ENCODE data around the gene SLC38A9. TPM values are rescaled to one million over a fixed set of nuclear protein-coding genes. Genes with fewer than 3 reads are reported as not detected.
A peak's percentile ranks its signal among the peaks of the same experiment; 100 is the strongest.
"Not testable (repeated sequence)": the region's sequence is repeated elsewhere in the genome, so short reads cannot be mapped to it uniquely, and the experiment has no call there.

The SLC38A9 gene
- total RNA-seq = 101 TPM

- DNase-seq = peak; percentile 94
These were observed at the start of gene SLC38A9 for GRCh38 chr5:55712023-55712859. TSS of gene SLC38A9 (minus strand) at chr5:55712324. CDS start at chr5:55697958, 14,366 bp downstream.

DNA sequence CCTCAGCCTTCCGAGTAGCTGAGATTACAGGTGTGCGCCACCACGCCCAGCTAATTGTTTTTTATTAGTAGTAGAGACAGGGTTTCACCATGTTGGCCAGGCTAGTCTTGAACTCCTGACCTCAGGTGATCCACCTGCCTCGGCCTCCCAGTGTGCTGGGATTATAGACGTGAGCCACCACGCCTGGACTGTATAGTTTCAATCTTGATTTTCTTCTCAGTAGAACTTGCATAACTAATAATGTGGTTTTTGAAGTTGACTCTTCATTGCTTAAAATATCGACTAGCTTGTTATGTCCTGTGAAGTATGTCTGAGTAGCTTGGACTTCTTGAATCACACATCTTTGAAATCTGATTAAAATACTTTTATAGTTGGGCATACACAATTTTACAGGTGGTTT, 49.6 kb upstream of the SLC38A9 start:
- DNase-seq = not testable (repeated sequence)

- no peak for DNase-seq
These were observed 46.6 kb upstream of the SLC38A9 start for GRCh38 chr5:55758714-55759113.

DNA sequence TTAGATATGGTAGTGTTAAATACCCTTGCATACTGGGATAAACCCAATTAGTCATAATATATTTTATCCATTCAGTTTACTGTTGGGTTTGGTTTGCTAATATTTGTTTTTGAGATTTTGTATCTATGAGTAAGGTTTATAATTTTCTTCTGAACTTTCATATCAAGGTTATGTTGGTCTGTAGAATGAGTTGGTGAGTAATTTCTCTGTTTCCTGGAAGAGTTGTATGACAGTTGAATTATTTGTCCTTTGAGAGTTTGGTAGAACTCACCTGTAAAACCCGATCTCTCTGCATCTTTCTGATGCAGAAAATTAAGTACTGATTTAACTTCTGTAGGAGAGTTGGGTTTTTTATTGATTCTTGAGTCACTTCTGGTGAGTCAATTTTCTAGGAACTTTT, 46.1 kb upstream of the SLC38A9 start:
- DNase-seq = no peak

DNA sequence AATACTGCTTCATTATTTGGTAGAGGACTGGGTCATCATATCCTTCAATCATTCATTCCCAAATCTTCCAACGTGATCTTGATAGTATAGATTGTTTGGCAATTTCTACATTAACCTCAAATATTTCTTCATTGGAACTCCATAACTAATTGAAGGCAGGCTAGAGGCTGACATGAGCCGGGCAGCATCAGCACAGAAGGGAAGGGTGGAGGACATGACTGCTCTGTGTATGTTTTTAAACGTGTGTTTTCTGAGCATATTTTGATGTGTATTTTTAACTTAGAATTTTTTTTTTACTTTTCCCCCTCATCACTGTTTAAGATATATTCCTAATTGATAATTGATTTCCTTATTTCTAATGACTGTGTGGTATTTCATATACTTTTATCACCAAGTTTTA, 38.4 kb upstream of the SLC38A9 start:
- no peak for DNase-seq

DNA sequence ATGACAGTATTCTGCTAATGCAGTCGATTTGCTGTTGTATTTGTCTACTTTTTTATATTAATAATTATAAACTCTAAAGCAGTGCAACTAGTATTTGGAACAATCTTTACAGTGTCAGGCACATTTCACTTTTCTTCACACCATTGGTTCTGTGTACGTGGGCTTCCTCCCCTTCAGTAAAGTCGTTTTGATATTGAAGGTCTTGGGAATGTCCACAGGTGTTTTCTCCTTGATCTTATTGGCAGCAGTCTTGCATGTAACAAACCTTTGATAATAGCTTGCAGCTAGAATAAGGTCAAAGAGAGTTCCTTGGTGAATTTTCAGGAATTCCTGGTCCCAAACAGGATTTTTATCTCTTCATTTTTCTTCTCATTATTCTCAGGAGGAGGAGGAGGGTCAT, 37.9 kb upstream of the SLC38A9 start:
- DNase-seq = no peak

DNA sequence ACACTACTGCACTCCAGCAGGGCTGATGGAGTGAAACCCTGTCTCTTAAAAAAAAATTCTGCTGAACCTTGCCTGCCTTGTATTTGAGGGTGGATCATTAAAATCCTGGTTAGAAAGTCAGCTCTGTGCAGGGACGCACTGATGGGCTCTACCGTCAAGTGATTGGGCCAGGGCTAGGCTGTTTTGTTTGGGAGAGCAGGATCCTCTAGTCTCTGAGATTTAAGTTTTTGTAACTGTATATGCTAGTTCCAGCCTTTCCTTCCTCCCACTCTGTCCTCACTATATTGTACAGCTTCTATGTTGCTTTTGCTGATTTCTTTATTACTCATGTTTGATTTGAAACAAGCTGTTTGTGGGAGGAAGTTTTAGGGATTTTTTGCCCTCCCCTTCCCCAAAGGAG, 37.3 kb upstream of the SLC38A9 start:
- DNase-seq = no peak

DNA sequence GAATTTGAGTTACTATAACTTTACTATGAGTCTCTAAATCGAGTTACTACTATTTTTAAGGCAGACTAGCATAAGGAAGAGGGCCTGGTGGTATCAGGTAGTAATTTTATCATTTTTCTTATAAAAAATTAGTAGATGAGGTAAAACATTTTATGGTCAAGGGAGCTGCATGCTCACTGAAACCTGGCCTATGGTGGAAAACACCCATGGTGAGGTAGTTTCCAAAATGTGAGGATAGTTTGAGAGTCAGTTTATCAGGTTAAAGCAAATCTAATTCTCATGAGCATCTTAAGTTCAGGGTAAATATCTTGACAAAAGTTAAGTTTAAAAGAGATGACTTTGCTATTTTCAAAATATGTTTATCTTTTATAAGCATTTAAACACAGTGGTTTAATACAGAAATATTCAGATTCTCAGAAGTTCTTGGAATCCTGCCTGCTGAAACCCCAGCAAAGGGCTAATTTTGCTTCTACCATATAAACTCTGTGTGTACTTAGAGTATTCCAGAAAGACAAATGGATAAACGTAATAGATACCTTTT, 35.7 kb upstream of the SLC38A9 start:
- DNase-seq = no peak

- no peak for DNase-seq
These were observed 30.7 kb upstream of the SLC38A9 start for GRCh38 chr5:55742778-55743177.

- no peak for DNase-seq
These were observed 25.7 kb upstream of the SLC38A9 start, which contains the start of gene DDX4 for GRCh38 chr5:55737793-55738192. TSS of gene DDX4 (plus strand) at chr5:55738061. CDS start at chr5:55738964, 903 bp downstream.

- DNase-seq = no peak
These were observed 22.5 kb upstream of the SLC38A9 start for GRCh38 chr5:55734658-55735057.

GRCh38 chr5:55732585-55732984, 20.5 kb upstream of the SLC38A9 start:
- DNase-seq = no peak

- DNase-seq = no peak
These were observed 19.7 kb upstream of the SLC38A9 start for GRCh38 chr5:55731848-55732247.

DNA sequence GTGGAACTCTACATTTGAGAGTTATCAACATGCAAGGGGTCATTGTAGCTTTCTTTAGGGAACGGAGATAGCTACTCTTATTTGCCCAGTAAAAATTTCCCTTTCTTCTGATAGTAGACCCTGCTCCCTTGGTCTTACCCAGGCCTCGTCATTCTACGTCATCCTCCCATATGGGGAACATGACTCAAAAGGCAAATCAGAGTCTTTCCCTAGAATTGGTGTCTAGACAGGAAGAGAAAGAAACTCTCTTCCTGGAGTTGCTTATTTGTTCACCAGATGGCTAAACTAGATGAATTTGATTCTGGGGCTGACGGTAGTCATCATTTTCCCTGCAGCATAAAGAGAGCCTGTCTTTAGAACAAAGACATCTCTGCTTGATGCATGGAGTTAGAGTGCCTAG, 12.2 kb upstream of the SLC38A9 start:
- DNase-seq = no peak

DNA sequence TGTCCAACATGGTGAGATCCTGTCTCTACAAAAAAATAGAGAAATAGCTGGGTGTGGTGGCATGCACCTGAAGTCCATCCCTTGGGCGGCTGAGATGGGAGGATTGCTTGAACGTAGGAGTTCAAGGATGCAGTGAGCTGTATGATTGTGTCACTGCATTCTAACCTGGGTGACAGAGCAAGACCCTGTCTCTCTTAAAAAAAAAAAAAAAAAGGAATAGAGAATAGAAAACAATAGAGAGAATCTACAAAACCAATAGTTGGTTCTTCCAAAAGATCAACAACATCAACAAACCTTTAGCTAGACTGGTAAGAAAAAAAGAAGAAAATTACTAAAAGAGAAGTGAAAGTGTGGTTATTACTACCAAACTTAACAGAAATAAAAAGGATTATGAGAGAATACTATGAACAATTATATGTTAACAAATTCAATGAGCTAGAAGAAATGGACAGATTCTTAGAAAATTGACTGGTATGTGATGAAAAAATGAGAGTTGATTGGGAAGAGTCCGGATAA, 8.1 kb upstream of the SLC38A9 start:
- DNase-seq = no peak

- DNase-seq = not testable (repeated sequence)
These were observed 6.9 kb upstream of the SLC38A9 start for GRCh38 chr5:55719026-55719425.

DNA sequence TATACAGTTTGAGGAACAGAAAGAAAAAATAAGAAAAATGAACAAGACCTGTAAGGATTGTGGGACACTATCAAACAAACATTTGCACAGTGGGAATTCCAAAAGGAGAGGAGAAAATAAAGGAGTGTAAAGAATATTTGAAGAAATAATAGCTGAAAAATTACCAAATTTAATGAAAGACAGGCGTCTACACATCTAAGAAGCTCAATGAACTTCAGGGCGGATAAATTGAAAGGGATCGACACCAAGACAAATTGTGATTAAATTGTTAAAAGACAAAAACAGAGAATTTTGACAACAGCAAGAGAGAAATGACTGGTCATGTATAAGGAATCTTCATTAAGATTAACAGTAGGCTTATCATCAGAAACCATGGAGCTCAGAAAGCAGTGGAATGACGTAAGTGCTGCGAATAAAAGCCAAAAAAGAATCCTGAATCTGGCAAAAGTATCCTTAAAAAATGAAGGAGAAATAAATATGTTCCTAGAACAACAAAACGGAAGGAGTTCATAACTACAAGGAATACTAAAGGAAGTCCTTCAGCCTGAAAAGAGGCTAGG, 3.5 kb upstream of the SLC38A9 start:
- no peak for DNase-seq

- no peak for DNase-seq
These were observed 2.6 kb upstream of the SLC38A9 start for GRCh38 chr5:55714749-55715148.

- DNase-seq = no peak
These were observed 2.2 kb upstream of the SLC38A9 start for GRCh38 chr5:55714339-55714738.

GRCh38 chr5:55713871-55714270, 1.7 kb upstream of the SLC38A9 start:
- DNase-seq = no peak

- DNase-seq = no peak
These were observed 559 bp downstream of the SLC38A9 start for GRCh38 chr5:55711507-55712022.

DNA sequence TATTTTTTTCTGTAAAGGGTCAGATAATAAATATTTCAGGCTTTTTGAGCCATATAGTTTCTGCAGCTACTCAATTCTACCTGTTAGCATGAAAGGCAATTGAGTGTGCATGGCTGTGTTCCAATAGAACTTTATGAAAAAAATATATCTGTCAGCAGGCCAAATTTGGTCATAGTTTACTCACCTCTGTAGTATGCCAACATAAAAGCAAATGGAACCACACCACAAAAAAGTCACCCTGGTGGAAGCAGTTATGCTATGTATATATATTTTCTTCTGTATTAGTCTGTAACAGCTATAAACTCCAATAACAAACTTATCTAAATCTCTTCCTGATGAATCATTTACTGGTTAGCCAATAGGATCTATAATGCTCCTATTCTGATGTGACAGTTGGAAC, 3.4 kb downstream of the SLC38A9 start:
- no peak for DNase-seq

- no peak for DNase-seq
These were observed 5.9 kb downstream of the SLC38A9 start for GRCh38 chr5:55706230-55706629.

Measured in occipital lobe (tissue), 2 donors.